ENCODE data around the gene MEGF10.
"Not testable (repeated sequence)": the region's sequence is repeated elsewhere in the genome, so short reads cannot be mapped to it uniquely, and the experiment has no call there.

Gene MEGF10

DNA sequence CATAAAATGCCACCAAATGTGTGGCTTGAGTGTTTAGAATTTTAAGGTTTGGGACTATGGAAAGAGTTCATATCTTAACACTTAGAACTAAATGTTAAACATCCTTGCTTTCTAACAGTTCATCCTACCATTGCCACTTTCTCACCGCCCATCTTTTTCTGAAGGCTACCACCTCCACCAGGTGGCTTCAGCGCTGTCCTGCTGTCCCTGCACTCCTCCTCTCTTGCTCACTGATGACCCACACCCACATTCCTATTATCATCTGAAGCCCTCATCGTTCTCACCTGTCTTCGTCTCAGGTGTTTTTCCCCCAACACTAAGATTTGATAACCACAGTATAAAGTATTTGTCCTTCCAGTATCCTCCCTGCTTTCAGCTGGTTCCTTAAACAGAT lies 7.4 kb downstream of the MEGF10 start:
- DNase-seq, result no peak

DNA sequence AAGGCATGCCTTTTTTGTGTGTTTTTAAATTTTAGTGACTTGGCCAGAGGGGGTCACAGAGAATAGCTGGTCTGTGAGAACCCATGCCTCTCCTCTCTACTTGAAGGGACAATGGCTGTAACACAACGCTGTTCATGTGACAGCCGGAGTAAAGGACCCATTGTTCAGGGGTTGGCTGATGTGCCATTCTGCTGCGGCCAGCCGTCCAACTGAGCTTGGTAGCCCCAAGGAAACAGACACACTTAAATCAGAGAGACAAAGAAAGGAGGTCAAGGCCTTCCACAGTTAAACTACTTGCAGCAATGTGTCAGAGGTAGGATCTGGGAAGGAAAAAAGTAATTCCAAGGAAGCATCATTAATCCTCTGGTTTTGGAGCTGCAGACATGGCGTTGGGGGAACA lies 8.1 kb downstream of the MEGF10 start:
- no peak for DNase-seq

DNA sequence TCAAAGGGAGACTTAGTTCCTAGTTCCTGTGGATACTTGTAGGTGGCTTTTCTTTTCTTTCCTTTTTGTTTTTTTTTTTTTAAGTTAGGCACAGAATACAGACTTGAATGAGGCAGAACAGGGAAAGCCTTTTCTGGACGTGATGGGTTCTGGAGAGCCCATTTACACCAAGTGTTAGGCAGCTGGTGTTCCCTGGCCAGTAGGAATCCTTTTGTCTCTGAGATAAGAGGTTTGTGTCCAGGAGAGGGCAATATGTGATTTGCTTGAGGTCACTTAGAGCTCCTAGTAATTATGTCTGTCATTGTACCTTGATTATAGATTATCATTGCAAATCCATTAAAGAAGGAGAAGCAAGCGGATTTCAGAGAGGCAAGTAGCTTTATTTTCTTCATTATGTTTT lies 9.1 kb downstream of the MEGF10 start:
- no peak for DNase-seq

DNA sequence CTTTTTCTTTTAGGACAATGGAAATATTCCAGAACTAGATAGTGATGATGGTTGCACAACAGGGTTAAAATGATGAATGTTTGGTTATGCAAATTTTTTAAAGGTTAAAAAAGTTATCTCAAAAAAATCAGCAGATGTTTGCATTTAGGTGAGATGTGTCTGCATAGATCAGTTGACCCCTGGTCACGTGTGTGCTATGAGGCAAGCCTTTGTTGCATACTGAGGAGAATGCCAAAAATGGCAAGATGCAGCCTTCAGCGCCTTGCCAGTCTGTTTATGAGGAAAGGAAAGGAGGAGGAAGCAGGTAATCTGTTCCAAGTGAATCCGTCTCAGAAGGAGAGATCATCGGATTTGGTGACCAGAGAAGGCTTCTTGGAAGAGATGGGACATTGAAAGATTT lies 11.9 kb downstream of the MEGF10 start:
- no peak for DNase-seq

DNA sequence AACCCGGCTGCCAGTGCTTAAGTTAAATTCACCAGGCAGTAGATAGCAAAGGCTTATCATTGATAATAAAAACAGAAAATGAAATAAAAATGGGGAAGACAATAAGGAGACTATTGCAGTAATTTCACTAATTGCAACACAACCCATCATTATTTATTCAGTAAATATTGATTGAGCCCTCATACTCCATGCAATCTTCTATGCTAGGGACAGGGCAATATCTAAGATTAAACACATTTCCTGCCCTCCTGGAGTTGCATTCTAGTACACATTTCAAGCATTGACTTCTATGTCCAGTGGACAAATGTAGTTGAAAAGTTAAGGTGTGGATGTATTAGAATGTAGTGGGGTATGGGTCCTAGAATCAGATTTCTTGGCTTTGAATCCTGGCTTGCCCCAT lies 12.8 kb downstream of the MEGF10 start:
- DNase-seq, result no peak

DNA sequence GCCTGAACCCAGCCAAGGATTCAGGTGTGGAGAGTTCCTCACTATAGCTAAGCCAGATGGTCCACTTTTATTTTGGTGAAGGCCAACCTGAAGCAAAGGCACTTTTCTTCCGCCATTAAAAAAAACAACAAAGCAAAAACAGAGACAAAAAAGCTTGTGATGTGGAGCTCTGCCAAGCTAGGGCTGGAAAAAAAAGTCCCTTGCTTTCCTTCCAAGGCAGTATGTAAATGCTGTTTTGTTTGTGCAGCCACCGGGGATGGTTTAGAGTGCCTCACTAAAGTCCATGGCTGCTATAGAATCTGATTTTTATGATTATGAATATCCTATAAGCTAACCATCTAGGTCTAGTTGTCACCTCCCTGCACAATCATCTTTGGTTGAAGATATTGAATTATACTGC lies 14.9 kb downstream of the MEGF10 start:
- no peak for DNase-seq

DNA sequence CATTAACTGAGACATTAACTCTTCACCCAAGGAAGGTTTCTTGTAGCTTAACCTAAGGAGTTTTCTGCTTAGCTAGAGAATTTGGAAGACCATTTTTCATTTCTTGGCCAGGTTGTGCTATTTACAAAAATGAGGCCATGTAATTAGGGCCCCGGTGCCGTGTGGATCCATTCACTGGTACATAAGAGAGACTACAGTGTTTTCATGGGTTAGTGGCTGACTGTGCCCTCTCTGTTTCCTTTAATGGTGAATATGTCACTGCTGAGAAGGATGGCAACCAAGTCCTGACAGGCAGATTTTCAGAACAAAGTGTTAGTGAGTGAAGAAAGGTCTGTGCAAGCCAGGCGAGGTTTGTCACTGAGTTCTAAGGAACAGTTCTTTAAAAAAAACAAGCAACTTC lies 15.4 kb downstream of the MEGF10 start:
- DNase-seq, result no peak

DNA sequence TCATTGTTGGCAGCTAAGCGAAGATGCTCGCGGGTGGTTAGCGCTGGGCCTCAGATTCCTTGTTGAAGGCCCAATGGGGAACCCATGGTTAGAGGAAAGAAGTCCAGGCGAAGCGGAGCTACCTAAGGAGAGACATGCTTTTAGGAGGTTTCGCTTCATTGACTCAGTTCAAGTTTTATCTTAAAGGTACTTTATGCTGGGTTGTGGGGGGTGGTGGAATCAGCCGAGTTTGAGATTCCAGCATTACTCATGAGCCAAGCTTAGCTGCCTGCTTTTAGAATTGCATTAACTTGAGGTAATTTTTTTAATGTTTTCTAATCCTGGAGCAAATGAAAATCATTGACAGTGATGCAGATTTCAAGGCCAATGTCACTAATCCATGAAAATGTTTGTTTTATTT lies 16.1 kb downstream of the MEGF10 start:
- DNase-seq, result no peak

DNA sequence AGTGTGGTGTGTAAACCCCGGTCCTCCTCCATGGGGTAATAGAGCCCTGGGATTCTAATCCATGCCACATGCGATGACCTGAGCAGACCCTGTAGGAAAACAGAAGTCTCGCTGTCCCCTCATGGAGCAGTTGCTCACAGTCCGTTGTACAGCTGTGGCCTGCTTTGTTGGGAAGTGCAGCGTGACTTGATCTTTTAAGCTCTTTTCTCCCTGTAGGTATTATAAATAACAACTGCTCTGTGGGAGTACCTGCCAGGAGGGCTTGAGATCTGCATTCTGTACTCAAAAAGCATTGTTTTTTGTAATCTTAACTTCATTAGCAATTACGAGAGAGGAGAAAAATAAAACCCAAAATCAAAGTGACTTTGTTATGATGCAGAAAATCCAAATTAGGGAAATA lies 17.3 kb downstream of the MEGF10 start:
- no peak for DNase-seq

DNA sequence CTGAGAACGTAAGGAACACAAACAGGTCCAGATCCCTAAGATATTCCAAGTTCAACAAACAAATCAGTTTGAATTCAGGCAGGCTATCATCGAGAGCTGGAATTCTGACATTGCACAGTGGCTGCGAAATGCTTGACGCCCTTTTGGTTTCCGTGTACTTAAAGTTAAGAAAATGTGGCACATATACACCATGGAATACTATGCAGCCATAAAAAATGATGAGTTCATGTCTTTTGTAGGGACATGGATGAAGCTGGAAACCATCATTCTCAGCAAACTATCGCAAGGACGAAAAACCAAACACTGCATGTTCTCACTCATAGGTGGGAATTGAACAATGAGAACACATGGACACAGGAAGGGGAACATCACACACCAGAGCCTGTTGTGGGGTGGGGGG lies 17.7 kb downstream of the MEGF10 start:
- DNase-seq, result not testable (repeated sequence)

DNA sequence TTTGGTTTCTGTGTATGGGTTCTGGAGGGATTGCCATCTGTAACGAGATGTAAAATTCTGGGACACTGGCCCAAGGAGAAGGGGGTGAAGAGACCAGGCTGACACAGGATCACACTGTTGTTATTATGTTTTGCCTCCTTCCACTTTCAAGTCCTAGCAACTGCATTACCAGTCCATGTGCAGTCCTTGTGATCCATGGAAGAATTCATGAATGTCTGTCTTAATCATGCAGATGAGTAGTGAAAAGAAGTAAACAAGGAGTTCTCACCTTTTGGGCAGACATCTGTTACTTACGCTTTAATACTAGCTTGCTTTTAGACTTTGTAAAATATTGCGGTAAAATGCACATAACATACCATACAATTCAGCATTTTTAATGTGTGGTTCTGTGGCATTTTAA lies 18.3 kb downstream of the MEGF10 start:
- DNase-seq, result no peak

DNA sequence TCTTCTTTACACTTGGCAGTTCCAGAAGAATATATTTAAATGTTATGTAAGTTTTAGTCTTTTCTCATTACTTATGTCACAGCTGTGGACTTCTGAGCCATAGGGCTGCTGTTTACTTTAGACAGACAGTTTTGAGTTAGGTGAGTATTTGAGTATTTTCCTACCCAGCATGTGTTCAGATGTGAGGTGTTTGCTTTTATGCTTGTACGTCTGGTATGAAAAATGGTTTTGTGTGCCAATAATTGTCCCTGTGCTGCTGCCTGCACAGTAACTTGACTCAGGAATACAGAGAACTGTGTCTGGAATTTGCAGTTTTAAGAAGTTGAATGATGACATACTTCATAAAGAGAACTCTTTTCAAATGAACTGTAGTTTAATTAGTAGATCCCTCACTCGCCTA lies 20.8 kb downstream of the MEGF10 start:
- no peak for DNase-seq

DNA sequence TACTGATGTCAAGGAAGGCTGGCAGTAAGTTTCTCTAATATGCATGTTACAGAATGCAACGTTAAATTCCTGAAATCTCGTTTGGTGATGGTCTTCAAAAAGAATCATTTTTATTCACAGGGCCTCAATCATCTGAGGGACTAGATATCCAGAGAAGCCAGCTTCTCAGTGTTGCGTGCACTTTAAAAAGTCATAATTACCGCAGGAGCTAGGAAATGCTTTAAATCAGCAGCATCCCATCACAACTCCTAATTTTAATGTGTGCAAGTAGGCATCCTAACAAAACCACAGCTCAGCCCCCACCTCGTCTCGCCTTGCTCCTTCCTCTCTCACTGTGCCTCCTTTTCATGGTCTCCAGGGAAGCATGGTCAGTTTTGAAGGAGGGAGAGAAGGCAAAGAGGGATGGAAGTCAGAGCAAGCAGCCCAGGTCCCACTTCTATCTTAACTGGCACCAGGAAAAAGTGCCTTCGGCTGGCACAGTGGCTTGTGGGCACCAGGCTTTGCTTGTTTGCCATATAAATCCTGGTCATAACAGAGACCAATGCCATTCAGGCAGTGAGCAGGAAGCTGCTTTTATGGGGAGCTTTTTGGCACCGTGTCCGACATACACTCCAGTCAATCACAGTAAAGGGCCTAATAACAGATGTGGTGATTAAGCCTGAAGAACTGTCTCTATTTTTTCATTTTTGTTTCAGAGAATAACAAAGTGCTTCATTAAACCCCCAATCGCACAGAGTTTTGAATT lies 21.4 kb downstream of the MEGF10 start:
- no peak for DNase-seq

DNA sequence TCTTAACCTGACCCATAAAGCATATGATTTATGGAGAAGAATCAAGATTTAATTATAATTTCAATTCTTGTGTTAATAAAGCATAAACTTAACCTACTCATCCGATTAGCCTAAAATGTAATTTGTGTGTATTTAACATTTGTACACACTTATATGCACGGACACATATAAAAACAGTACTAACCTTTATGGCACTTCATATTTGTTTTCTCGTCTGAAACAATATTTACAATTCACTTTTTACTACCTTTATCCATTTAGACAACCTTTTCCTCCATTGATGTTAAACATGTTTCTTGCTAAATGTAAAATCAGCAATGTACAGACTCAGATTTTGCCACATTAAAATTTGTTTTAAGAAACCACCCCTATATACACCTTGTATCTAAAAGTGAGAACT lies 22.8 kb downstream of the MEGF10 start:
- DNase-seq, result no peak

DNA sequence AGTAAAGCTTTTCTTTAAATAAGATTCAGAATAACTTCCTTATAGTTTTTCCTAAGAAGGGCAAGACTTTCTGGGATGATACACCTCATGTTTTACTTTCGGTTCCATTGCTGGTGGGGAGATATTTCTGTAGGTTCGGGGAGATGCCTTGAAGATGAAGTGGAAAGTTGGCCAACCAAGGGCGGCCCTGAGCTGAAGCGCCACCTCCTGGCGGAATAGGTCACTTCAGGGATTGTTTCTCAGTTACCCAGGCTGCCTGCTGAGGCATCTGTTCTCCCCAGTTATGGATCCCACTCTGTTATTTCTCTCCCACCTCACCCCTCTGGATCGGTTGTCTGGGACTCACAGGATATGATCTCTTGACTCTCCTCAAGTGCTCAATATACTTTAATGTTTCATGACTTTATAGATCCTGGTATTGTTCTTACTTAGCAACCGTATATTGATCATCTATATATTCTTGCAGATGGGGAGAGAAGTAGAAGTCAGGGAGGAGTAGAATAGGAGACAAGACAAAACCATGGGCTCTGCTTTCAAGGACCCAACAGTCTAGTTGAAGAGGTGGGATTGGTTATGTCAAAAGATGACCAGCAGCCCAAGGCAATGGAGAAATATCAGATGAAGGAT lies 23.4 kb downstream of the MEGF10 start:
- peak; percentile 36 for DNase-seq

DNA sequence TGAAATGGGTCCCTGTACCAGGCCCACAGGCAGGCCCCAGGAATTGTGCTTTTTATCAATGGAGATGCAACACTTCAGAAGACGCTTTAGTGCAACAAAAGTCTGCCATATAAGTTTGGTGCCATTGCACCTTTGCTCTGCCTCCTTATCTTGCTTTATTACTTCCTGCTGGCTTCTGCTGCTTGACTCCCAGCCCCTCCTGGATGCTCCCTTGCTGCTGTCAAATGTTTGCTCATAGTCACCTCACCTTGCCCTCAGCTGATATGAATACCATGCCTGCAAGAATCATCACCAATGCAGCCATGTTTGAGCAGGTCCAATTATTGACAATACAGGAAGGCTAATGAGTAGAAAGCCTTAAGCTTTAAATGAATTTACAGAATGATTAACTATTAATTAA lies 25.4 kb downstream of the MEGF10 start:
- DNase-seq, result no peak

DNA sequence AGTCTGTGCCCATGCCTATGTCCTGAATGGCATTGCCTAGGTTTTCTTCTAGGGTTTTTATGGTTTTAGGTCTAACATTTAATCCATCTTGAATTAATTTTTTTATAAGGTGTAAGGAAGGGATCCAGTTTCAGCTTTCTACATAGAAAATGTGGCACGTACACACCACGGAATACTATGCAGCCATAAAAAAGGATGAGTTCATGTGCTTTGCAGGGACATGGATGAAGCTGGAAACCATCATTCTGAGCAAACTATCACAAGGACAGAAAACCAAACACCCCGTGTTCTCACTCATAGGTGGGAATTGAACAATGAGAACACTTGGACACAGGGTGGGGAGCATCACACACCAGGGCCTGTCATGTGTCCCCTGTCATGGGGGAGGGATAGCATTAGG lies 26.8 kb downstream of the MEGF10 start:
- not testable (repeated sequence) for DNase-seq

DNA sequence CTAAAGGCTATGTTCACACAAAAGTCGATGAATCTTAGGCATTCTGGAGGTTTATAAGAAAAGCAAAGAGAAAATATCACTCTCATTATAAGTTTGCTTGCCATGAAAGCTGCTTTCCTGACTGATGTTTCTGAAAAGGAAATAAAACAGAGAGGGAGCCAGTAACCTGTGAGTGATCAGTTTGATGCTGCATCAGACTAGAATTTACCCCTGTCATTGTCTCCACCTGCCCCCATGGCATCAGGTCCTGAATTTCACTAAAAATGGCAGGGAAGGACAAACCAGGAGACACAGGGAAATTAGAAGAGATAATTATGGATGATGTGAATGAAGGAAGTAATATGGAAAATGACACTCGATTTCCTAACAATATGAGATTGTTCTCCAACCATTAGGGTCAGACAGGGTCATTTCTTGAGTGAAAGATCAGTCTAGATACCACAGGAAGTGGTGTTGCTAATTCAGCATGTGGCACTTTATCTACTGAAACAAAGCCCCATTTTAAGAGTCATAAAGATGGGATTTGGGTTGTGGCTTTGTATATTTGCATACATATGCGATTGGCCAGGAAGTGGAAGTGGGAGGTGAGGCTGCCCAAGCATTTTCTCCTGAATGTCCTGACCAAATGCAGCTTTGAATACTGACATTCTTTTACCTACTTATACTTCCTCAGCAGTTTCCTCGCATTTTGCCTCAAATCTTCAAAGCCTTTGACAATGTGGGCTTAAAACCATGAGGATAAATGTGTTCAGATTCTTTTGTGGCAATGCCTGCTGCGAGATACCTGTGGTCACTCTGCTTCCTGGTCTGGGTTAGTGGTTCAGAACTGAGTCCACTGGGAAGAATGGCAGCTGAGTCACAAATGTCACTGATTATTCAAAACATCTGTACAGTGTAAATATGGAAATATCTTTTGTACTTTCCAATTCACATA lies 29.7 kb downstream of the MEGF10 start:
- peak; percentile 50 for DNase-seq

DNA sequence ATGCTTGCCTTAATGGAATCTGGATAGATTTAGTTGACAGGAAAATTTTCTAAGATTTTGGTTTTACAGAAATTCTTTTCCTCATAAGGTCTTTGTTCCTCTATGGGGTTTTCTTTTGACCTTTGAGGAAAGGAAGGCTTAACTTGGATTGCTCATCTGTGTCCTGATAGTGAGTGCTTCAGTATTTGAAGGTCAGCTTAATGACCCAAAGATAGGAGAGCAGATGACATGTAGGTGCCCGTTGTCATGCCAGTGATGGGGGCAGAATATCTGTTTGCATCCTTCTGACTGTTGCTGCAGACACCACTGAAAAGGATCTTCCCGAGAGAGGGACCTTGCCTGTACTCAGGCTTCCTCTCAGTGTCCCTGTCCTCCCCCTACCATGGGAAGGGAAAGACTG lies 30.9 kb downstream of the MEGF10 start:
- no peak for DNase-seq

DNA sequence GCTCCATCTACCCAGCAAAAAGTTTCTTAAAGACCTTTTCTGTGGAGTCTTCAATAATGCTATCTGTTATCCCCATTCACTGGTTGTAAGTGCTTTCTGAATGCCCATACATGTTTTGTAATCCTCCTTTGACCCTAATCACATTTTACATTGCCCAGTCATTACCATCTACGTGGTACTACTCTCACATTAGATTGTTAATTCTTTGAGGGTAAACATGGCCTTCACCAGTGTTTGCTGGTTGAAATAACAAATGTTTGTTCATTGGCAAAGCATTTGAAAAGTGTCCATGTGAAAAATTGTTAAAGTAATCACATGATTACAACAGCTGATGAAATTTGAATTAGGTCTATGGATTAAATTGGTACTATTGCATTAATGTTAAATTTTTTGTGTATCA lies 31.8 kb downstream of the MEGF10 start:
- DNase-seq, result no peak

DNA sequence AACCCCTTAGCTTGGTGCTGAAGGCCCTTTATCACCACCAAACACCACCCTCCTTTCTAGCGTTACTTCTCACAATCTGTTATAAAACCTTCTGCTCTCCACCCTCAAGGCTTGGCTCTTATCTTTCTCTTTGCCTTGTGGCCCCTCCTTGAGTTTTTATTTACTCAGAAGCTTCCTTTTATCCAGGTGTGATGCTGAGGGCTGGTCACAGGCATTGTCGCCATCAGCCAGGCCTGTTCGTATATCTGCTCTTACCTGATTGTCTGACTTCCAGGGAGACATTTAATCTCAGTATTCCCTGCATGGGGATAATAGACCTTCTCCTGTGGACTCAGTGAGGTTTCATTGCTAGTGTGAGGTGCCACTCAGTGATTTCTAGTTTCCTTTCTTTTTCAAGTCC lies 34.2 kb downstream of the MEGF10 start:
- DNase-seq, result no peak

DNA sequence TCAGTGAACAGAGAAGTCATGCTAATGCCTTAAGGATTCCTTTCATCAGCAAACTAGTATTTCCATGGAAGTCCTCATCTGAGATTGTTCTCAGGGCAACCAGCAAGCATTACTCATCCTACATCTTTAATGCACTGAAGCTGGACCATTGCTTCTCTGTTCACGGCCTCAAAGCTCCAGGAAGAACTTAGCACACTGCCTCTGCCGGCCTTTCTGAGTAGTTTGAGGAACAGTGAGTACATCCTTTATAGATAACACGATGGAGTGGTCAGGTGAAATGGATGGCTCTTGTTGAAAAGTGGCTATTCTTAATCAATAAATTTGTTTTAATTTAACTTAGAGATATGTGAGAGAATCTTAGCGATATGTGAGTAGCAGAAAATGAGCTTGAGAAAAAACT lies 35.8 kb downstream of the MEGF10 start:
- no peak for DNase-seq

DNA sequence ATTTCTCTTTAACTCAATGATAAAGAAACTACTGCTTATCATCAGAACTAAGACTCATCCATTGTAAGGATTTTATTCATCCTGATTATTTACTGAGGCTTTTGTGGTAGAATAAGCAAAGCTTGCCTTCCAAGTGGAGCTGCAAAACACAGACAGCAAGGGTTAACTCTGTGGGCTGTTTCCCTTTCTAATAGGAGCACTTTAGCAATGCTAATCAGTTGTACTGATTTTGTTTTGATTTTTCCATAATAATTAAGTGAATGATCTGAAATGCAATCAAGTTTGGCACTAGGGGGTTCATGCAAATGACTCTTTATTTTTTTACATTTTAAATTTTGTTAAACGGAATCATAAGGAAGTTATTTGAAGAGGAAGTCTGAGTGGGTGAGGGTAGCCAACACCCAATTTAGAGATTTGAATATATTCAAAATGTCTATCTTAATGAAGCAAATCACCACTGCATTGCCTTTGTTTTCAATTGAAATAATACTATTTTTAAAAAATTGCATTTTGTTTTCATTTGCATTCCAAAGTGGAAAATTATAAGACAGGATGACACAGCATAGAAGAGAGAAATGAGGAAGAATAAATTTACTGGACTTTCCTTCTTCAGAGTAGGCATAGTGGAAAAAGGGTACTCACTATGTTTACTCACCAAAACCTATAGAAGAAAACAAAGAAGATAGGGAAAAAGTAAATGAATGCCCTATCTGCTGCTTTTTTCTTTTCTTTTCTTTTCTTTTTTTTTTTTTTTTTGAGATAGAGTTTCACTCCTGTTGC lies 36.6 kb downstream of the MEGF10 start:
- no peak for DNase-seq

All from fibroblast of skin of abdomen (primary cell).